SKM-1 treated with dmso at 0.1 percent for 144 hours (cell line): ENCODE measurements around the gene SMCO2.

ENCODE experiments used
- DNase-seq: peaks from one replicate; lab custom pipeline; 2025; ENCODE audit not compliant: unreplicated experiment; lab: John Stamatoyannopoulos, UW

Gene SMCO2

GRCh38 chr12:27549236-27549800 lies 102.8 kb downstream of the SMCO2 start:
- DNase-seq = no peak

DNA sequence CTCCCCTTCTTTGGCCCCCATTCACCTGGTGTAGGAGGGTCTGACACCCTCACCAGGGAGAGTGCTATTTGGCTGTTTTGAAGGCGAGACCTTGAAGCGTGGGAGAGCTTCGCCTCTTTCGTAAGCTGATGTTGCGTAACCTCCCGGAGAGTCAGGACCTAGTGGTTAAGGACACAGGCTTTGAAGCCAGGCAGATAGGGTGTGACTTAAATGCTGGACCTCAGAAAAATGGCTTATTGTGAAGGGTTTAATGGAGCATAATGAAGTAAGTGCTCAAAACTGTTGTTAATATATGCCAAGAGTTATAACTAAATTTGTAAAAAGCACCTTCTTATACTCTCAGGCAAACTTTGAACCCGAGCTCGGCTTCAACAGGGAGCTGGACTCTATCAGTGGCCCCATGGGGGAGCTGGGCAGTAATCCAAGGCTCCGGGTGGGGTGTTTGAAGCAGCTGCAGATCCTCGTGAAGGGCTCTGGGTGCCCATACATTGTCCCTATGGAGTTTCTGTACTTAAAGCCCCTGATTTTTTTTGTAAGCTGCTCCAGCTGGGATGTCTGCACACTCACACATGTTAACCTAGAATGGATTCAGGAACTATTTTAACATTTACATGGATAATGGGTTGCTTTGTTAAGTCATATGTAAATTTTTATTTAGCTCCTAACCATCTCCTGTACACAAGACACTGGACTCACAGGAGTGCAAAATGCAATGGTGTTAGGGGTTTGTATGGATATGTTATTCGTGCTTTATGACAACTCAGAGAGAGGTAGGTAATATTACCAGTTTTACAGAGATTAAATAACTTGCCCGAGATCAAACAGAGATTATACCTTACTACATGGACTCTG lies 103.5 kb downstream of the SMCO2 start:
- peak; percentile 64 for DNase-seq

DNA sequence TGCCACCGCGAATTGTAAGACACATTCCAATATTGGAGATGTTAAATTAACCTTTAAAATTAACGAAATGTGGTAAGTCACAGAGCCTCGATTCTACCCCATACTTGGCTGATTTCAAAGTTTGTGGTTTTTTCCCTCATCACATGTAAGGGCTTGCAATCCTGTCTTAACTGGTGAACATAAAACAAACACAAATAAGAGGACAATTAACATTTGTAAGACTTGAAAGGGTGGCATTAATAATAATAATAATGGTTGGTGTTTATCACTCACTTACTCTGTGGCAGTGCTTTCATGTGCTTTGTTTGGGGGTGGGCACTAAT lies 104.1 kb downstream of the SMCO2 start:
- DNase-seq = no peak

- DNase-seq = no peak
Measured at GRCh38 chr12:27551172-27551840, 104.8 kb downstream of the SMCO2 start.
